Naive thymus-derived CD4-positive, alpha-beta T cell (primary cell): ENCODE data around the gene ZNF618. TPM values are rescaled to one million over a fixed set of nuclear protein-coding genes. Genes with fewer than 3 reads are reported as not detected.

Source experiments
- ATAC-seq: fragments of 150-1000 bp; cut with Tn5 transposase; 2 replicates; pipeline ENCODE4 v1.10.0; 2021; ENCODE audit warnings: mild to moderate bottlenecking, moderate library complexity
- CTCF ChIA-PET: fragments of 350-600 bp; sonication (Branson Sonifier 250); formaldehyde crosslinking; loops from one replicate; lab custom pipeline; 2021; ENCODE audit warnings: antibody characterized with exemption; lab: Charles Lee
- POLR2A ChIA-PET: fragments of 350-600 bp; sonication (Branson Sonifier 250); formaldehyde crosslinking; loops from one replicate; lab custom pipeline; 2021; ENCODE audit warnings: antibody characterized with exemption, inconsistent platforms; lab: Charles Lee
- DNase-seq, 9 donors: peaks; one replicate each; pipeline versions ENCODE4 v3.0.0 to v3.0.0-alpha.2; 2020 to 2022; ENCODE audit warnings: mixed read lengths in 1 of 9
- H3K27ac ChIP-seq: one replicate; pipeline ENCODE4 v1.7.0; 2013; ENCODE audit warnings: mild to moderate bottlenecking, low read depth, low read length, moderate library complexity
- H3K27me3 ChIP-seq, 2 donors: one replicate each; pipeline ENCODE4 v1.7.0; 2013; ENCODE audit warnings: low read length in 2 of 2, mild to moderate bottlenecking in 2 of 2, moderate library complexity in 2 of 2; ENCODE audit not compliant: control insufficient read depth in 2 of 2, insufficient read depth in 2 of 2
- H3K36me3 ChIP-seq, 3 experiments: 1 replicate in 2 of 3; 2 replicates in 1 of 3; pipeline ENCODE4 v1.7.0; 2013; ENCODE audit warnings: low read length in 3 of 3, mild to moderate bottlenecking in 3 of 3, moderate library complexity in 1 of 3; ENCODE audit not compliant: insufficient read depth in 3 of 3, control insufficient read depth in 2 of 3
- H3K4me1 ChIP-seq, 2 donors: one replicate each; pipeline ENCODE4 v1.7.0; 2013; ENCODE audit warnings: low read length in 2 of 2, mild to moderate bottlenecking in 2 of 2, moderate library complexity in 1 of 2; ENCODE audit not compliant: control insufficient read depth in 2 of 2, insufficient read depth in 2 of 2
- H3K4me3 ChIP-seq: 2 replicates; pipeline ENCODE4 v1.7.0; 2013; ENCODE audit warnings: mild to moderate bottlenecking, low read length
- H3K9me3 ChIP-seq, 3 experiments: 1 replicate in 2 of 3; 2 replicates in 1 of 3; pipeline ENCODE4 v1.7.0; 2013; ENCODE audit warnings: low read length in 3 of 3; ENCODE audit not compliant: control insufficient read depth in 2 of 3
- H3K27ac Mint-ChIP-seq, 9 donors: one replicate each; pipeline ENCODE4 v1.8.0; 2020 to 2022; ENCODE audit warnings: mixed read lengths in 9 of 9, mild to moderate bottlenecking in 8 of 9, moderate library complexity in 5 of 9, inconsistent platforms in 2 of 9
- H3K27me3 Mint-ChIP-seq, 5 donors: one replicate each; pipeline ENCODE4 v1.8.0; 2021 to 2022; ENCODE audit warnings: mixed read lengths in 5 of 5, mild to moderate bottlenecking in 1 of 5
- H3K36me3 Mint-ChIP-seq, 5 donors: one replicate each; pipeline ENCODE4 v1.8.0; 2020 to 2022; ENCODE audit warnings: mixed read lengths in 5 of 5, mild to moderate bottlenecking in 3 of 5, inconsistent platforms in 1 of 5
- H3K4me1 Mint-ChIP-seq, 7 donors: one replicate each; pipeline ENCODE4 v1.8.0; 2020 to 2022; ENCODE audit warnings: mixed read lengths in 7 of 7, mild to moderate bottlenecking in 3 of 7, inconsistent platforms in 1 of 7
- H3K4me3 Mint-ChIP-seq, 10 donors: one replicate each; pipeline ENCODE4 v1.8.0; 2020 to 2022; ENCODE audit warnings: mild to moderate bottlenecking in 10 of 10, mixed read lengths in 10 of 10, moderate library complexity in 6 of 10, inconsistent platforms in 2 of 10
- H3K9me3 Mint-ChIP-seq, 11 donors: one replicate each; pipeline ENCODE4 v1.8.0; 2020 to 2022; ENCODE audit warnings: mixed read lengths in 11 of 11, mild to moderate bottlenecking in 4 of 11, inconsistent platforms in 1 of 11, moderate library complexity in 1 of 11
- intact Hi-C, 2 donors: fragments of 100-400 bp; cut with micrococcal nuclease; formaldehyde crosslinking; loops; one replicate each; pipeline ENCODE4 v1.15.1; 2023
- polyA plus RNA-seq, 2 donors: library from polyadenylated mRNA; unstranded; fragments of 300-500 nt; fragmentation: Illumina TruSeq; gene quantifications; one replicate each; pipeline ENCODE4 v1.2.3, GENCODE V29; 2021
- total RNA-seq, 6 experiments: library from RNA in 5 of 6; stranded (reverse) in 5 of 6; gene quantifications; 1 replicate in 5 of 6; 2 replicates in 1 of 6; pipeline ENCODE4 v1.2.3 and lab custom pipeline; 2021 to 2026

The ZNF618 gene
- total and polyA plus RNA-seq, 7 experiments from 2014 or later = 0.17 to 3.3 (median 1.1) TPM

DNA sequence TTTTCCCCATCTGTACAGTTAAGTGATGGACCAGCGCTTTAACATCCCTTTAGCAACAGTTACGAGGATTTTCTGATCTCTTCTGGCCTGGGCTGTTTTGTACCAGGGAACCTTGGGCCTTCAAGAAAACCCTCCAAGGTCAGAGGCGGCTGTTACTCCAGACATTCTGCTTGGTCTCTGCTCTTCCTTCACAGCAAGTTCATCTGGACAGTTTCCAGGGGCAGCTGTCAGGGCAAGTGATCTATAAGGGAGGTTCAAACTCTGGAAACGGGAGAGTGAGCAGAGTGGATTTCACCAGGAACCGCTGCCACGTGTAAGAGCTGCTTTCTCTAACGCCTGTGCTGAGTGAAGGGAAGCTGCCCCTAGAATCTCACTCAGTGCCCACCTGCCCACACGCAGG, 36.7 kb downstream of the ZNF618 start:
- no peaks in the 10 kb centered on the region for H3K27me3 ChIP-seq
- POLR2A ChIA-PET = no interaction called here
- H3K36me3 ChIP-seq = no peaks in the 10 kb centered on the region
- H3K27me3 Mint-ChIP-seq = peaks cover 0 to 16% (median 4%) of the 10 kb centered on the region in 5 donors
- H3K4me3 ChIP-seq = no peak overlapping the region
- H3K4me3 Mint-ChIP-seq = no peak overlapping the region
- CTCF ChIA-PET = no interaction called here
- no peaks in the 10 kb centered on the region for H3K4me1 ChIP-seq
- no peak for DNase-seq
- no peaks in the 10 kb centered on the region for H3K9me3 Mint-ChIP-seq
- ATAC-seq = no peak
- no peaks in the 10 kb centered on the region for H3K9me3 ChIP-seq
- H3K4me1 Mint-ChIP-seq = peaks cover 0 to 2% (median 0%) of the 10 kb centered on the region in 7 donors
- intact Hi-C loops = no loop called here
- no peak overlapping the region for H3K27ac Mint-ChIP-seq
- no peak overlapping the region for H3K27ac ChIP-seq
- no peaks in the 10 kb centered on the region for H3K36me3 Mint-ChIP-seq

DNA sequence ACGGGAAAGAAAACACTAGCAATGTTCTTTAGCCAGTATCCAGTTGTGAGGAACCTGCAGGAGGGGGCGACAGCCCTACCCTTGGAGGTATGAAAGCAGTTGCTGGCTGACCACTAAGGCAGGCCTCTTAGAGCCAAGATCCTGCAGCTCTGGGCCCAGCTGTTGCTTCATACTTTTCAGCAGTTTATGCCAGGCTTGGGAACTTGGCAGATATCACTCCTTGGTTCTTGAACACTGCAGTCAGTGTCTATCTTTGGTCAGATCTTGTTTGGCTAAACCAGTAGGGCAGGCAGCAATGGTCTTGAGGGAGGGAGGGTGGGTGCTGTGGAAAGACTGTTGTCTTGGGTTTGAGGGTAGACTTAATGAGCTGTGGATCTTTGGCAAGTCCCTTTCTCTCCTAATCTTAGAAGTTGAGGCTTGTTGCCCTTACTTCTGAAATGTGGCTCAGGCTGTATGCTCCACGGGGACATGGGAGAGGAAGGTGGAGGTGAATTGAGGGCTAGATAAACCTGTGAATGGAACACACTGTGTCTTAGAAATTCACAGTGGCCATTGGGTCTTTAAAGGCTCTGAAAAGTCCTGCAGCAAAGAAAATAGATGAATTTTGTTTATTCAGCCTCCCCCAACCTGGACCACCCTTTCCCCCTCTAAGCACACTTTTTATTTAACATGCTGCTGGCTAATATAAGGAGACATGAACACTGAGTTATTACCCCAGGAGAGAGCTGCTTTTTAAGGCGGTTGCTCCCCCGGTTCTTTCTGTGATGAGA, 37.5 kb downstream of the ZNF618 start:
- ATAC-seq (no peak), DNase-seq (no peak)
- ChIA-PET POLR2A (no interaction called here), CTCF (no interaction called here)
- peaks cover 0 to 2% (median 0%) of the 10 kb centered on the region in 7 donors for H3K4me1 Mint-ChIP-seq
- H3K36me3 Mint-ChIP-seq = no peaks in the 10 kb centered on the region
- Histone ChIP-seq H3K27me3 (no peaks in the 10 kb centered on the region), H3K9me3 (no peaks in the 10 kb centered on the region), H3K36me3 (no peaks in the 10 kb centered on the region), H3K4me3 (no peak overlapping the region), H3K27ac (no peak overlapping the region), H3K4me1 (no peaks in the 10 kb centered on the region)
- H3K4me3 Mint-ChIP-seq = no peak overlapping the region
- intact Hi-C loops = no loop called here
- H3K27ac Mint-ChIP-seq = no peak overlapping the region
- H3K9me3 Mint-ChIP-seq = no peaks in the 10 kb centered on the region
- peaks cover 0 to 16% (median 4%) of the 10 kb centered on the region in 5 donors for H3K27me3 Mint-ChIP-seq

DNA sequence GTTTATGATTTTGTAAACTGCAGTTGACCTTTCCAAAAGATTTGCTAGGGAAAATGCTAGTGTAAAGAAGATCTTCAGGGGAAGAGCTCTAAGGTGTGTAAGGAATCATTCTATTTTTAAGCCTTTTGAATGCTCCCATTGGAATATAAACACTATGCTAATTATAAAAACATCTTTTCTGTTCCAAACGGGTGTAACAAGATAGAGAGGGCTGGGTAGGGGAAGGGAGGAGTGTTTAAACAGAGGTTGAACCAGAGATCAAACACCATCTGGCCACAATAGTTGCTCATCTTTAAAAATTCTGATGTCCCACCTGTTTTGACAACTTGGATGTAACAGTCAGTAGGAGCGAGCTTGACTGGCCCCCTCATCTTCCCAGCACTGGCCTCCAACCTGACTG, 38.4 kb downstream of the ZNF618 start:
- ChIA-PET POLR2A (no interaction called here), CTCF (no interaction called here)
- Histone ChIP-seq H3K27me3 (no peaks in the 10 kb centered on the region), H3K4me1 (no peaks in the 10 kb centered on the region), H3K4me3 (no peak overlapping the region), H3K36me3 (no peaks in the 10 kb centered on the region), H3K27ac (no peak overlapping the region), H3K9me3 (no peaks in the 10 kb centered on the region)
- Mint-ChIP-seq H3K36me3 (no peaks in the 10 kb centered on the region), H3K27me3 (peaks cover 0 to 10% (median 4%) of the 10 kb centered on the region in 5 donors), H3K9me3 (no peaks in the 10 kb centered on the region), H3K4me3 (no peak overlapping the region), H3K27ac (no peak overlapping the region), H3K4me1 (peaks cover 0 to 2% (median 0%) of the 10 kb centered on the region in 7 donors)
- intact Hi-C loops = no loop called here
- DNase-seq (no peak), ATAC-seq (no peak)

DNA sequence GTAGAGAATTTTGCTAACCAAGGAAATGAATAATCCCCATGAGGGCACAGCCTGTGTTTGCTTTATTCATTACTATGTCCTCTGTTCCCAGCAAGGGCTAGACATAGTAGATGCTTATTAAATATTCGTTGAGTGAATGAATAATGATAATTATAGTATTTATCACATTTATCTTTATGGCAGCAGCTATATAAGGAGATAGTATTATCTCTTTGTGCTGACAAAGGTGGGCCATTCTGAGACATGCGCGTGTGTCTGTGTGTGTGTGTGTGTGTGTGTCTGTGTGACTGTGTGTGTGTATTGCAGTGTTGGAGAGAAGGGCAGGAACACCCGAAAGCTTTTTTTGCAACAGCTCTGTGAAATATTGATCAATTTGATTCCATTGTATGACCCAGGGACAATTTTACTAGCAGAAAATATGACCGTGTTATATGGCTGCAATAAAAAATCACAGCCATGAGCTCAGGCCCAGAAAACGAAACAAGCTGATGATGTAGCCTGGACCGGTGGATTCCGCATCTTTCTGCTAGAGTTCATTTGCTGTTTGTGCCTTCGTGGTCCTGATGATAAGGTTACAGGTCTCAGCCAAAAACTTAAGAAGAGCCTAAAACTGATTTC, 39.8 kb downstream of the ZNF618 start:
- H3K27me3 Mint-ChIP-seq = peaks cover 0 to 10% (median 0%) of the 10 kb centered on the region in 5 donors
- POLR2A ChIA-PET = no interaction called here
- no peaks in the 10 kb centered on the region for H3K36me3 ChIP-seq
- H3K4me3 Mint-ChIP-seq = no peak overlapping the region
- CTCF ChIA-PET = no interaction called here
- no peak for ATAC-seq
- H3K9me3 Mint-ChIP-seq = no peaks in the 10 kb centered on the region
- intact Hi-C loops = no loop called here
- H3K4me3 ChIP-seq = no peak overlapping the region
- H3K4me1 Mint-ChIP-seq = no peaks in the 10 kb centered on the region
- H3K9me3 ChIP-seq = no peaks in the 10 kb centered on the region
- H3K27ac ChIP-seq = no peak overlapping the region
- no peak for DNase-seq
- no peaks in the 10 kb centered on the region for H3K4me1 ChIP-seq
- no peaks in the 10 kb centered on the region for H3K27me3 ChIP-seq
- no peaks in the 10 kb centered on the region for H3K36me3 Mint-ChIP-seq
- no peak overlapping the region for H3K27ac Mint-ChIP-seq

DNA sequence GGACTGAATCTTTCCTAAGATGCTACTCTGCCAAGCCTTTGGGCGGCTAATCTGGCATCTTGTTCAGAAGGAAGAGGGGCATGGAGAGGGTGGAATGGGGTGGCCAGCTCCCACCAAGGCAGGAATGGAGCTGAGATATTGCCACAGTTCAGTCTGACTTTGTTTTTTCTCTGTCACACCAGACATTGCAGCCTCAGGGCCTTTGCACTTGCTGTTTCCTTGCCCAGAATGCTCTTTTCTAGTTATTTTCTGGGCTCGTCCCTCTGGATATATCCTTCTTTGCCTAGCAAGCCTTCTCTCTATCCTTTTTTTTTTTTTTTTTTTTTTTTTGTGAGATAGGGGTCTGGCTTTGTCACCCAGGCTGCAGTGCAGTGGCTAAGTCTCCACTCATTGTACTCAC, 40.8 kb downstream of the ZNF618 start:
- Histone ChIP-seq H3K4me1 (no peaks in the 10 kb centered on the region), H3K9me3 (no peaks in the 10 kb centered on the region), H3K4me3 (no peak overlapping the region), H3K27me3 (no peaks in the 10 kb centered on the region), H3K27ac (no peak overlapping the region), H3K36me3 (no peaks in the 10 kb centered on the region)
- ChIA-PET POLR2A (no interaction called here), CTCF (no interaction called here)
- Mint-ChIP-seq H3K27ac (no peak overlapping the region), H3K4me3 (no peak overlapping the region), H3K27me3 (peaks cover 0 to 9% (median 0%) of the 10 kb centered on the region in 5 donors), H3K4me1 (no peaks in the 10 kb centered on the region), H3K9me3 (peaks cover 0 to 2% (median 0%) of the 10 kb centered on the region in 11 donors), H3K36me3 (peaks cover 0 to 2% (median 0%) of the 10 kb centered on the region in 5 donors)
- intact Hi-C loops = no loop called here
- DNase-seq (no peak), ATAC-seq (no peak)

DNA sequence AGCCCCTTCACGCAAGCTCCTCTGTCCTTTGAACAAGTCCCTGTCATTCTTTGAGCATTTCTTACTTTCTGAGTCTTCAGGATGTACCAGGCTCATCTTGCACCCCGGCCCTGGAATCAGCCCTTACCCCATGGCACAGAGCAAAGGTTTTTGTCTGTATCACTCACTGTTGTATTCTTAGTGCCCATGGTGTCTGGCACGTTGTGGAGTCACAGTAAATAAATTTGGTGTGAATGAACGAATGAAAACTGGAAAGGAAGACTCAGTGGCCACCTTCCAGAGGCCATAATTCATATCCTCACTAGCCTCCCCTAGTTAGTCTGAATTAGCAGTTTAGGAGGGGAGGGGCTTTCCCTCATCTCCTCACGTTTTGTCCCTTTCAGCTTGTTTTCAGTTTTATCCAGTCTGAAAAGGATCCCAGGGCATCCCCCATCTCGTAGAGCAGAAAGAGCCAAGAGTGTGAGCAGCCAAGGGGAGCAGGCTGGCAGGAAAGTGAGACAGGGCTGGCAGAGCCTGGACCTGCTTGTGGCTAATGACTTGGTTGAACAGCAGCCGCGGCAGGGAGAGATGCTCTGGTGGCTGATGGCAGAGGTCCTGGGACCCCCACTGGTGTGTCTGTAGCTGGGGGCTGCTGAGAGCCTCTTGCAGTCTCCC, 42.7 kb downstream of the ZNF618 start:
- no peak overlapping the region for H3K4me3 Mint-ChIP-seq
- ChIA-PET CTCF (no interaction called here), POLR2A (no interaction called here)
- intact Hi-C loops = no loop called here
- DNase-seq (no peak), ATAC-seq (no peak)
- Histone ChIP-seq H3K4me3 (no peak overlapping the region), H3K4me1 (no peaks in the 10 kb centered on the region), H3K27me3 (no peaks in the 10 kb centered on the region), H3K36me3 (no peaks in the 10 kb centered on the region), H3K27ac (no peak overlapping the region), H3K9me3 (no peaks in the 10 kb centered on the region)
- peaks cover 0 to 13% (median 2%) of the 10 kb centered on the region in 11 donors for H3K9me3 Mint-ChIP-seq
- H3K27me3 Mint-ChIP-seq = peaks cover 0 to 13% (median 0%) of the 10 kb centered on the region in 5 donors
- H3K4me1 Mint-ChIP-seq = no peaks in the 10 kb centered on the region
- H3K36me3 Mint-ChIP-seq = peaks cover 0 to 4% (median 0%) of the 10 kb centered on the region in 5 donors
- no peak overlapping the region for H3K27ac Mint-ChIP-seq
